Retinal pigment epithelial cell (primary cell): ENCODE results near the gene SPG11.

Experiments used
- DNase-seq: peaks from one replicate; pipeline ENCODE4 v3.0.0-alpha.2; 2010; ENCODE audit warnings: low read depth
- H3K4me3 ChIP-seq: 2 replicates; pipeline ENCODE4 v1.5.1; 2011; ENCODE audit warnings: mild to moderate bottlenecking, low read length, control low read depth, moderate library complexity
- TF ChIP-seq, protein P1 (sequence below): conservative IDR thresholded peaks from 2 replicates; pipeline ENCODE4 v1.5.1; 2011; ENCODE audit warnings: low read depth, low read length, control low read depth, inconsistent platforms

The SPG11 gene

DNA sequence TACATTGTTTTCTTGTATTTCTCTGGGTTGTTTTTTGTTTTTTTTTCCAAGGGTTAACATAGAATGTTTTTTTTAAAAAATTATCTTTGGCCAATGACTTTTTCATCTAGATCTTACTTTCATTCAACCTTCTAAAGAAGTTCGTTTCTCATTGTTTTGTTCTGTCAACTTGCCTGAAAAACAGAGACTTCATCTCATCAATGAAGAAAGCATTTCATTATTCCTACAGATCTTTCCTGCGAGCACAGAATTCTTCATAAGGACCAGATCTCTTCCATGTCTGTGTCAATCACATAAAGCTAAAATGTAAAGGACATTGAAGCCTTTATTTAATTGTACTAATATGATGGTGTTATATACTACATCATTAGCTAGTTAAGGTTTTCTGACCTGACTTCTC, 136.2 kb downstream of the SPG11 start:
- TF ChIP-seq, protein P1, sequence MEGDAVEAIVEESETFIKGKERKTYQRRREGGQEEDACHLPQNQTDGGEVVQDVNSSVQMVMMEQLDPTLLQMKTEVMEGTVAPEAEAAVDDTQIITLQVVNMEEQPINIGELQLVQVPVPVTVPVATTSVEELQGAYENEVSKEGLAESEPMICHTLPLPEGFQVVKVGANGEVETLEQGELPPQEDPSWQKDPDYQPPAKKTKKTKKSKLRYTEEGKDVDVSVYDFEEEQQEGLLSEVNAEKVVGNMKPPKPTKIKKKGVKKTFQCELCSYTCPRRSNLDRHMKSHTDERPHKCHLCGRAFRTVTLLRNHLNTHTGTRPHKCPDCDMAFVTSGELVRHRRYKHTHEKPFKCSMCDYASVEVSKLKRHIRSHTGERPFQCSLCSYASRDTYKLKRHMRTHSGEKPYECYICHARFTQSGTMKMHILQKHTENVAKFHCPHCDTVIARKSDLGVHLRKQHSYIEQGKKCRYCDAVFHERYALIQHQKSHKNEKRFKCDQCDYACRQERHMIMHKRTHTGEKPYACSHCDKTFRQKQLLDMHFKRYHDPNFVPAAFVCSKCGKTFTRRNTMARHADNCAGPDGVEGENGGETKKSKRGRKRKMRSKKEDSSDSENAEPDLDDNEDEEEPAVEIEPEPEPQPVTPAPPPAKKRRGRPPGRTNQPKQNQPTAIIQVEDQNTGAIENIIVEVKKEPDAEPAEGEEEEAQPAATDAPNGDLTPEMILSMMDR, result no peak

DNA sequence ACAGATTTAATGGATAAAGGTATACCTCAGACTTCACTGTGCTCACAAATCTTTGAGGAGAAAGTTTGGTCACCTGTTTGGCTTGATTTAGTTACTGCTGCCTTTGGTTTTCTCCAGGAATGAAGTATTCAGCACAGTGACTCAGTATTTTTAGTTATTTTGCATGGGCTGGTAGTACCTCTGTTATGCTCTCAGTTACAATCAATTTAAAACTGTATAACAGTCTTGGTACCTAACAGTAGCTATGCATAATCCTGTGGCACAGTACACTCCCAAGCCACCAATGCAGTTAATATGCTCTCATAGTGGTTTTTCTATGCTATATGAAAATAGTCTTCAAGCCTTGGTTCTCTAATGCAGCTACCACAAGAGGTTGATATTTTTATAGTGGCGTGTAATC, 138.4 kb downstream of the SPG11 start:
- DNase-seq, result no peak
- TF ChIP-seq, protein P1, result no peak
- H3K4me3 ChIP-seq, result no peak overlapping the region

More for the DNA sequence above, 136.2 kb downstream of the SPG11 start:
- H3K4me3 ChIP-seq, result no peak overlapping the region
- DNase-seq, result no peak

DNA sequence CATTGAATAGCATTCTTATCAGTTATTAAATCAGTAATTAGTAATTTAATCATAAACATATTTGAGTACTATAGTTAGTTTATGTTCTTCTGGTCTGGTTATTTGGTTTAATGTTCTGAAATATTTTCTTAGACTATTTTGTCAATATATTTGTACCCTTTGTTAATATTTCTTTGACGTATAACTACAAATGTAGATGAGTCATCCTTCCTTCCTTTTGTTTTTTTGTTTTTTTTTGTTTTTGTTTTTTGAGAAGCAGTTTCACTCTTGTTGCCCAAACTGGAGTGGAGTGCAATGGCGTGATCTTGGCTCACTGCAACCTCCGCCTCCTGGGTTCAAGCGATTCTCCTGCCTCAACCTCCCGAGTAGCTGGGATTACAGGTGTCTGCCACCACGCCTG, 143.9 kb downstream of the SPG11 start:
- no peak for DNase-seq
- H3K4me3 ChIP-seq, result no peak overlapping the region
- TF ChIP-seq, protein P1, result no peak

DNA sequence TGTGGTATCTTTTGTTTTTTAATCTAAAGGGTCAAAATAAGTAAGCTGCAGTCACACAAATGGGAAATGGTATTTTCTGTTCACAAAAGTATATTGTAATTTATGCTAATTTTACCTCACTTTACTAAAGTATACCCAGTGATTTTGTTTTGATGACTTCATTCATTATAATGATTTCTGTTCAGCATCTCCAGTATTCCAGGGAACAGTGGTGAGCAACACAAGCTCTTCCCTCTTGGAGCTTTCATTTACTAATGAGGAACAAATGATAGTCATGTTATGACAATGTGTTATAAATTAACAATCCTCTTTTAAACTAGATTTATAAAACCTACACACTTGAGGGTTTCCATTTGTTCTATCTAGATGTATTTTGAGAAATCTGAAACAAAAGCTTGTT, 147.0 kb downstream of the SPG11 start:
- TF ChIP-seq, protein P1, result no peak
- H3K4me3 ChIP-seq, result no peak overlapping the region
- no peak for DNase-seq
